HG03280 (cell line): ENCODE data around the gene IL34.
"Not testable (repeated sequence)": the region's sequence is repeated elsewhere in the genome, so short reads cannot be mapped to it uniquely, and the experiment has no call there.

ENCODE experiments used
- ATAC-seq: cut with Tn5 transposase; IDR thresholded peaks from one replicate; pipeline ENCODE4 v1.9.1; 2021; ENCODE audit warnings: mild to moderate bottlenecking, moderate library complexity; ENCODE audit not compliant: unreplicated experiment

The IL34 gene

DNA sequence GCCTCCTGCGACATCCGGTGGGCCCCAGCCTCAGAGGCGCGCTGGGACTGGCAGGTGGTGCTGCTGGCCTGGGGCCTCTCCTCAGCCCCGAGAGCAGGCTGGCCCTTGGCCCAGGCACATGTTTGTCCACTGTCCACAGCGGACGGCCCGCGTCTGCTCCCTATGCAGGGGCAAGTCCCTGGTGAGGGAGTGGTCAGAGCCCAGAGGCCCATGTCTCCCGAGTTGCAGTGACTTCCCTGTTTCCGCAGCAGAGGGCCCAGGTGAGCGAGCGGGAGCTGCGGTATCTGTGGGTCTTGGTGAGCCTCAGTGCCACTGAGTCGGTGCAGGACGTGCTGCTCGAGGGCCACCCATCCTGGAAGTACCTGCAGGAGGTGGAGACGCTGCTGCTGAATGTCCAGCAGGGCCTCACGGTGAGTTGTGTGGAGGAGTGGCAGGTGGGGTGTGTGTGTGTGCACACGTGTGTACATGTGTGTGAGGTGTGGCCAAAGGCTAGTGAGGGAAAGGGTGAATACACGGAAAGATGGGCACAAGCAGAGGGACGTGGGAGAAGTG is 10.4 kb downstream of the IL34 start:
- ATAC-seq, result no peak

GRCh38 chr16:70657956-70658355 is 11.6 kb downstream of the IL34 start:
- no peak for ATAC-seq

- ATAC-seq, result no peak
These were observed 12.6 kb downstream of the IL34 start for GRCh38 chr16:70658921-70659320.

DNA sequence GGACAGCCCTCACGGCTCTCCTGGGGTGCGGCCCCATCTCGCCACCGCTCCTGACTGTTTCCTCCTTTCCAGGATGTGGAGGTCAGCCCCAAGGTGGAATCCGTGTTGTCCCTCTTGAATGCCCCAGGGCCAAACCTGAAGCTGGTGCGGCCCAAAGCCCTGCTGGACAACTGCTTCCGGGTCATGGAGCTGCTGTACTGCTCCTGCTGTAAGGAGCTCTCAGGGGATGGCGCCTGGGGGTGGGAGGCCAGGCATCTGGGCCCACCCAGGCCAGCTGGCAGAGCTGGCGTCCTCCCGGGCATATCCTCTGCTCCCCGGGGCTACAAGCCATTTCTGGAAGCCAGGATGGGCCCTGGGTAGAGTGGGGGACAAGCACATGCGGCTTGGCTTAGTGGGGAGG is 13.2 kb downstream of the IL34 start:
- ATAC-seq, result no peak

DNA sequence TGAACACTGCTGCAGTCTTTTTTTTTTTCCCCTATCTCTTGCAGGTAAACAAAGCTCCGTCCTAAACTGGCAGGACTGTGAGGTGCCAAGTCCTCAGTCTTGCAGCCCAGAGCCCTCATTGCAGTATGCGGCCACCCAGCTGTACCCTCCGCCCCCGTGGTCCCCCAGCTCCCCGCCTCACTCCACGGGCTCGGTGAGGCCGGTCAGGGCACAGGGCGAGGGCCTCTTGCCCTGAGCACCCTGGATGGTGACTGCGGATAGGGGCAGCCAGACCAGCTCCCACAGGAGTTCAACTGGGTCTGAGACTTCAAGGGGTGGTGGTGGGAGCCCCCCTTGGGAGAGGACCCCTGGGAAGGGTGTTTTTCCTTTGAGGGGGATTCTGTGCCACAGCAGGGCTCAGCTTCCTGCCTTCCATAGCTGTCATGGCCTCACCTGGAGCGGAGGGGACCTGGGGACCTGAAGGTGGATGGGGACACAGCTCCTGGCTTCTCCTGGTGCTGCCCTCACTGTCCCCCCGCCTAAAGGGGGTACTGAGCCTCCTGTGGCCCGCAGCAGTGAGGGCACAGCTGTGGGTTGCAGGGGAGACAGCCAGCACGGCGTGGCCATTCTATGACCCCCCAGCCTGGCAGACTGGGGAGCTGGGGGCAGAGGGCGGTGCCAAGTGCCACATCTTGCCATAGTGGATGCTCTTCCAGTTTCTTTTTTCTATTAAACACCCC is 13.8 kb downstream of the IL34 start:
- ATAC-seq, result no peak

DNA sequence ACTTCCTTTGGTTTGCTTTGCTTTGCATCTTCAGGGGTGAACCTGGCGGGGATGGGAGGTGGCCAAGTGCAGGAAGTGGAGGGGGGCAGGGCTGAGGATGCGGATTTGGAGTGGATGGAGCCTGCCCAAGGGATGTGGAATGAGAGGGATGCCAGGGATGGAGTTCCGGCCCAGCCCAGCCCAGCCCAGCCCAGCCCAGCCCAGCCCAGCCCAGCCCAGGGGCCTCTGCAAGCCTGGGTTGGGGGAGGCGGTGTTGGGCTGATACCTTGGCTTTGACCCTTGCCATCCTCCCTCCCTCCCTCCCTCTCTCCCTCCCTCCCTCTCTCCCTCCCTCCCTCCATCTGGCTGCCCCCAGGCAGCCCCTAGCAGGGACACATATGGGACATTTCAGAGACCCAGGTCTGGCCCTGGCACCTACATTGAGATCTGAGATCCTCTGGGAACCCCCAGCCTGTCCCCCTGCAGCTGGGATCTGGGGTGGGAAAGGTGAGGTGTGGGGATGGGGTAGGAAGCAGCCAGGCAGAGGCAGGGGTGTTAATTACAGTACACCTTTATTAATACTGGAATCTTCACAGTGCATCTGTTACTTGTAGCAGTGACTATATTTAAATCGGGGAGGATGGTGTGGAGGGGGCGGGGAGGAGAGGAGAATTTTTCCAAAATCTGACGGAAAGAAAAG is 14.5 kb downstream of the IL34 start:
- ATAC-seq, result no peak

GRCh38 chr16:70661534-70661917 is 15.2 kb downstream of the IL34 start:
- no peak for ATAC-seq

DNA sequence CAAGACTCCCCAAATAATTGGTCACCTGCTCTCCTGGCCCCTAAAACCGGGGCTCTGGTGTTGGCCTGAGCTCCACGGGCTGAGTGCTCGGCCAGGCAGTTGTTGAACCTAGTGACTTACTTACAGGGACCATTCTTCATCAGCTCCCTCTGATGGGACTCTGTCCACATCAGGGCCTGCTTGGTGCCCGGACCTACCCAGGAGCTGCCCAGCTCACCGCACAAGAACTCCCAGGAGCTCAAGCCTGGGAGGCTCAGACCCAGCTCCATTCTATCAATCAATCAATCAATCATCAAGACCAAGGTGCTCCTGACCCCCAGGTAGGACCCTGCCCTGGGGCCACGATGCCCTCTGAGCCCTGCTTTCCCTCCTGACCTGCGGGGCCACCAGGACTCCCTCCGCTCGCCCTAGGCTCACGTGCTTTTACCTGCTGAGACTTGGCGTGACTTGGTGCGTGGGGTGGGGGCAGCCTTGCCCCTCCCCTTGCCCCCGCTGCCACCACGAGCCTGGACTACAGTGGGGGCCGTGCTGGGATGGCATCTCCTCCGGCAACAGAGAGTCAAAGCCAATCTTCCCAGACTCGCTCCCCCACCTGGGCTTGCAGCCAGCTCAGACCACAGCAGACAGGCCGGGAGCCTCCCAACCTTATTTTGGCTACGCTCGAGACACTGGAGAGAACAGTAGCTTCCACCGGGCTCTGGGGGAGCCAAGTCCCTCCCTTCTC is 15.7 kb downstream of the IL34 start:
- no peak for ATAC-seq

- no peak for ATAC-seq
These were observed 16.7 kb downstream of the IL34 start for GRCh38 chr16:70662991-70663523.

- no peak for ATAC-seq
These were observed 17.4 kb downstream of the IL34 start for GRCh38 chr16:70663524-70664324.

GRCh38 chr16:70664325-70665112 is 18.2 kb downstream of the IL34 start:
- ATAC-seq, result no peak

- ATAC-seq, result no peak
These were observed 18.8 kb downstream of the IL34 start for GRCh38 chr16:70665113-70665694.

DNA sequence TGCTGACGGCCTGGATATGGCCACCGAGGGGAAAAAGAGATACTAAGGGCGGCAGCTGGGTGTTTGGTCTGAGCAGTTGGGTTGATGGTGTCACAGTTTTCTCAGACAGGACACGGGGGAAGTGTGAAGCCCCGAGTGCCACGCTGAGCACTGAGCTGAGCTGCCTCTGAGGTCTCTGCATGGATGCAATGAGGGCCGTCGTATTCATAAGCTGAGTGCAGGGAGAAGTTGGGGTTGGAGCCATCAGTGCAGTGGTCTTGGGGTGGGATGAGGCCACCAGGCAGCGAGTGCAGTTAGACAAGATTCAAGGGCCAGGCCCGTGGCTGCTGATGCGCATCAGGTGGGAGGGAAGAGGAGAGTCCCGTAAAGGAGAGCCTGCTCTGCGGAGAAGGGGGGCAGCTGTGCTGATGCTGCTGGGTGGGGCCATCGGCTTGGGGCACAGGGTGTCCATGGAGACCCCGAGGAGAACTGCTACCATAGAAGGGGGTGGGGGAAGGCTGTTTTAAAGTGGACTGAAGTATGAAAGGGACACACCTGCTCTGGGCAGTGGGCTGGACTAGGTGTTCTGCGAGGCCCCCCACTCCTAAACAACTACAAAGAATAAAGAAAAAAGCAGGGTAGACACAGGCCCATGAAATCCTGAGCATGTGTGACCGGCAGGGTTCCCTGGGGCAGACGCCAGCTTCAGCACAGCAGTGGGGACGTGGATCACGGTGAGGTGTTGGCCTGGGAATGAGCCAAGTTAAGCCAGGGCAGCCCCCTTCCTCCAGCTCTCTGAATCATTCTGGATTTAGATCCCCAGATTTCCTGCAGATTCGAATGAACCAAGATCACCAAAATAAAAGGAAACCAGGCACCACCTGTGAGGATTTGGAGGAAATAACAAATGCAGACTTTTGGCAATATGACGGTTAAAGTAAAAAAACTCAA is 19.7 kb downstream of the IL34 start:
- ATAC-seq, result no peak

GRCh38 chr16:70670175-70670574 is 23.8 kb downstream of the IL34 start:
- ATAC-seq, result no peak

DNA sequence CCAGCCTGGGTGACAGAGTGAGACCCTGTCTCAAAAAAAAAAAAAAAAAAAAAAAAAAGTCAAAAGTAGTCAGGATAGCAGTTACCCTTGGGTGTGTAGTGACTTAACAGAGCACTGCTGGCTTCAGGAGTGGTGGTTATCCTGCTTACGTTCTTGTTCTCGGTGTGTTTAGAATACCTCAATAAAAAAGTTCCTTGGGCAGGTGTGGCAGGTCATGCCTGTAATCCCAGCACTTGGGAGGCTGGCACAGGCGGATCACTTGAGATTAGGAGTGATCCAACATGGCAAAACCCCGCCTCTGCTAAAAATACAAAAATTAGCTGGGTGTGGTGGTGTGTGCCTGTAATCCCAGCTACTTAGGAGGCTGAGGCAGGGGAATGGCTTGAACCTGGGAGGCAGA is 24.6 kb downstream of the IL34 start:
- ATAC-seq, result not testable (repeated sequence)

- ATAC-seq, result no peak
These were observed 28.1 kb downstream of the IL34 start for GRCh38 chr16:70674221-70675014.

- no peak for ATAC-seq
These were observed 29.6 kb downstream of the IL34 start for GRCh38 chr16:70675851-70676513.
